ENCODE measurements around the gene ZNF385B.

Gene ZNF385B

DNA sequence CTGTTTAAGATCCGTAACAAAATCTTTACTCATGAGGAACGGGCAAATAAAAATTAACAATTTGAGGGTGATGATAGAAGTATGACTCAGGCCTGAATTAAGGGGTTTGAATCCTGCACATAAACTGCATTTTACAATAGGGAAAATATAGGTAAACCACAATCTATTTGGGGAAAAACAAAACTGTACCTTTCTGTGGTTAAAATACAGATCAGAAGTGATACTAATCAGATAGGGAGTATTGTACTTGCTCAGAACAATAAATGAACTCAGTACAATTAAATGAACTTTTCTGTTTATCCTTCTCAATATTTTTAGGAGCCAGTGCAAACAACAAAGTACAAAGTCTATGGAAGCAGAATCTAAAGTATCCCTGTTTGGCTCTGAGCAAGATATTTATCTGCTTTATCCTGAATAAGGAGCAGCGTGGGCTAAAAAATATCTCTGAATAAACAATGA is 287.3 kb downstream of the ZNF385B start:
- no peak for DNase-seq

DNA sequence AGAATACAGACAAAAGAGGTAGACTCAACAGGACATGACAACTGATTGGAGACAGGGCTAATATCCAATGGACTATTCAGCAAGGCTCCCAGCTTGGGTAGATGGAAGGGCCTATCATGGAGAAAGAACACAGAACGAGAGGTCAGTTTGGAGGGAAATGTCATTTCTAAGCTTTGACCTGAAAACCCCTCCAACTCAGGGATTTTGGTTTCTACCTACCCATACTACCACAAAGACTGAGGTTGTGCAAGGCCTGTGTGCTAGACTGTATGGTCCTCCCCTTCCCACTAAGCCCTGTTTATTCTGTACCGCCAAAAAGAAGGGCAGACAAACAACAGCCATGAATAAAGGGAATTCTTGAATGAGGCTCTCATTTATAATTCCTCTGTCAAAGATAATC is 288.9 kb downstream of the ZNF385B start:
- DNase-seq: no peak

DNA sequence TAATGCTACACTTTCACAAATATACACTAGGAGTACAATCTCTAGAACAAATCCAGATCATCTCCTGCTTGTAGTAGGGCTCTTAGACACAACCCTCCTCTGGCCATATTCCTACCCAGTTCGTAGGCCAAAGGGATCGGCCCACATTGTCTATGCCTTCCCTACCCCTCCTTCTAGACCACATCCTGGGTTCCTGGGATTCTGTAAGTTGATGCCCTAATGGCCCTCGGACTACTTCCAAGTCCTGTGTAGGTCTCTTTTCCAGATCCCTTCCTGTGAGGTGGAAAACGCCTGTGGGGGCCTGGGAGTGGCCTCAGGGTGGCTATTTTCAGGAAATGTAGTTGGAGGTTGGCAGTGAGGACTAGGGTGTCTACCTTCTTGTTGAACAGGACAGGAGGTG is 289.7 kb downstream of the ZNF385B start:
- DNase-seq: no peak

DNA sequence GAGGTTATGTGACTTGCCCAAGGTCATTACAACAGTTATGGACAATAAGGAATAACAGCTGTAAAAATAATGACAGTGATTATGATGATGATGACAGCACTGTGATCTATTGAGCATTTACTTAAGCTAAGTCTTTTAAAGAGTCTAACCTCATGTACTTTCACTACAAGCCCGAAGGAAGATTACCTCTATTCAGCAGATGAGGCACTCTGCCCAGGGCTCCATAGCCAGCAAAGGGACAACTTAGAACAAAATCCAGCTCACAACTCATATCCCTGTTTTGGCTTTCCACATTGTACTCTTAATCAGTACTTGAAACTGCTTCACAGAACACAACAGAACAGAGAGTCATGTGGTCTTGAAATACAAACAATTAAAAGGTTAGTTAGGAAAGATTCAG is 290.2 kb downstream of the ZNF385B start:
- no peak for DNase-seq

DNA sequence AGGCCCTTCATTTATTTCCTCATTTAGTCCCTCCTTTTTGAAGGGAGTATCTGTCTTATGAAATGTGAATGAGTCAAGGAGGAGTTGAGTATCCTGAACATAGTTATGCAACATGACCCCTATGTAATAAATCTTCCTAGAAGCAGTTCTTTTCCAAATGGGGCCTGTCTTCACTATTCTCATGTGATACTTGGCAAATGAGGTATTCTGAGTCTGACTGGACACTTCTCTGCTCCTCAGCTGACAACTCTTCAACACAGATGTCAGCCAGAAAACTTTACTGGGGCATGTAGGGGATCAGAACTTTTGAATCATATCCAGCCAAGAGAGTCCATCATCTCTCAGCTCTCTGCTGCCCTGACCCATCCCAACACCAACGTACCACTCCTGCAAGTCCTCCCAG is 291.6 kb downstream of the ZNF385B start:
- DNase-seq: no peak

DNA sequence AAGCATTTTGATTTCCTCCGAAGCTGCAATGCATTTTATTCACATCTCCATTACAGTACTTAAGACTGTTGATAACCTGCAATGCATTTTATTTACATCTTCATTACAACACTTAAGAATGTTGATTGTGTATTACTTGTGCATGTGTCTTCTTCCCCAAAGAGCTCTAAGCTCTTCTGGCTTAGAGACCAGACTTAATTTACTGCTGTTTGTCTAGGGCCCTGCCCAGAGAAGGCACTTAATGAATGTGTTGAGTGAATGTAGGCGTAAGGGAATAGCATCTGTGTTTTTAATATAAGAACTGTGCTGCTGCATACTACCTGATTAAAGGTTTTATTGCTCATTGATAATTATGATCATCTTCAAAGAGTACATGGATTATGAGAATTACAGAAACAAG is 295.6 kb downstream of the ZNF385B start:
- DNase-seq: no peak

DNA sequence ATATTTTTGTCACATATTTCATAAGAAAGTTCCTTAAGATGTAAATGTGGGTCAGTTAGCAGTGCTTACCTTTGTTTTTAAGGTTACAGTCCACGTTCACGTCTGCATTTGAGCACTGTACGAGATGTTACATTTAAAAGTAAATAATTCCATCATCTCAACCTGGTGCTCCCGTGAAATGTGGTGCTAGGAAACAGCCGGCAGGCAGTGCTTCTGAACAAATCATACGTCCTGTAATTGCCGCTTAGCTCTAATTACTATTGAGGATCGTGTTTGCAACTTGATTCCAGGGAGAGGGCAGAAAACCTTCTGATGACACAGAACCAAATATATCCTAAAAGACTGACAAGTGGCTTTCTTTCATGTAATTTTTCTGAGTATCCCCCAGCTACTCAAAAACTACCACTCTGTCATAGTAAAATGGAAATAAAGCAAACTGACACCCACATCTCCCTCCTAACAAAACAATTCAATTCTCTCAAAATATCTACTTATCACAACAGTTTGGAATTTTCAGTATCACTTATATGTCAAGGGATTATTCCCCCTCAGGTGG is 299.0 kb downstream of the ZNF385B start:
- no peak for DNase-seq

DNA sequence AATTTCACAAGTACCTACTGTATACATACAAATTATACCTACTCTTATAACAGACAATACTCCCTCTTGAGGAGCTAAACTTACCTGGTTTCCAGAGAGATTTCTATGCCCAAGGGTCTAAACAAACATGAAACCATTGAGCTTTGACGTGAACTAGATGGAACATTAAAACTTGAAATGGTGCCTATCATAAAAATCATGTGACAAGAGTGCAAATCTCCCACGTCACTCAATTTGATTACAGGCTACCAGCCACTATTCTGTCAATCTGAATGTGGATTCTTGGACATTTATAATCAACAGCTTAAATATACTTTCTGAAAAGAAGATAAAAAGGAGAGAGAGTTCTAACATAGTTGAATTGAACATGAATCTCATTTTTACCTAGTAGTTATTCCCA is 299.7 kb downstream of the ZNF385B start:
- DNase-seq: no peak

DNA sequence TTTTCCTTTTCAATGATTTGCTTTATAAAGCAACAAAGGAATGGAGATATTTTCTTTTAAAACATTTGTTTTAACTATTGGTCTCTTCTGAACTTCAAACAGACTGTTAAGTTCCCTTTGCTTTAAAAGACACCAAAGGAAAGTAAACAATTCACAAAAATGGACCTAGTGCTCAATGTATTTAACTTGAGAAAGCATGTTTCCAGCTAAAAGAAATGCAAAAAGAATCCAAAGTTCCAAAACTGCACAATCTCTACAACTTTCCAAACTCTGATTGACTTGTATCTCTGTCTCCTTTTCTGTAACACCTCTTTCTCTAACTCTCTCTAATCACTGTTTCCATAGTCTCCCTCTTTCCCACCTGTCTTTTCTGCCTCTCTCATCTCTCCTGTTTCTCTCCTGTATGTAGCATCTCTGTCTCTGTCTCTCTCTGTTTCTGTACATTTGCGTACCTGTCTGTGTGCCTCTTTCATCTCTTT is 301.1 kb downstream of the ZNF385B start:
- no peak for DNase-seq

DNA sequence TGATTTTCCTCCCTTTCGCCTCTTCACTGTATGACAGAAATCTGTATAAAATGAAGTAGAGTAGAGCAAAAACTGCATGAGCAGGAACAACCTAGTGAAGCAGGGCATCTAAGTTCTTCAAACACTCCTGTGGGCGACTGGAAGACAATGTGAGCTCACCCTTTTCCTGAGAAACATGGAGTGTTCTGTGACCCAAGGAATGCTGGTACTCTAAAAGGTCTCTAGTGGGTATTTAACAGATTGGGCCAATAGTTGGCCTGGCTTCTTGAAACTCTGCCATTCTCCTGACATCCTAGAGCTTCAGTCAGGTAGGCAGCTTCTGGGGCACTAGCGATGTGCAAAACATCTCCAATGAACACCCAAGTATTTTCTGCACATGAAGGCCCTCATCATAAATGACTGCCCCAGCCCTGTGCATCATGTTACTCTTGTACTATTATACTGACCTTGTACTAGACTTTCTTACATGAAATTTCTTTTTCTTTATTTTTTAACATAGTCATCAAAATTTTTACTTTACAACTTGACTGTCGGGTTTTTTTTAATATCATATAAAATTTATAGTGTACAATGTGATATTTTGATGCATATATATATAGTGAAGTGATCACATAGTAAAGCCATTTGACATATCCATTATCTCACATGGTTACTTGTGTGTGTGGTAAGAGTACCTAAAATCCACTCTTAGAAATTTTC is 302.2 kb downstream of the ZNF385B start:
- DNase-seq: no peak

DNA sequence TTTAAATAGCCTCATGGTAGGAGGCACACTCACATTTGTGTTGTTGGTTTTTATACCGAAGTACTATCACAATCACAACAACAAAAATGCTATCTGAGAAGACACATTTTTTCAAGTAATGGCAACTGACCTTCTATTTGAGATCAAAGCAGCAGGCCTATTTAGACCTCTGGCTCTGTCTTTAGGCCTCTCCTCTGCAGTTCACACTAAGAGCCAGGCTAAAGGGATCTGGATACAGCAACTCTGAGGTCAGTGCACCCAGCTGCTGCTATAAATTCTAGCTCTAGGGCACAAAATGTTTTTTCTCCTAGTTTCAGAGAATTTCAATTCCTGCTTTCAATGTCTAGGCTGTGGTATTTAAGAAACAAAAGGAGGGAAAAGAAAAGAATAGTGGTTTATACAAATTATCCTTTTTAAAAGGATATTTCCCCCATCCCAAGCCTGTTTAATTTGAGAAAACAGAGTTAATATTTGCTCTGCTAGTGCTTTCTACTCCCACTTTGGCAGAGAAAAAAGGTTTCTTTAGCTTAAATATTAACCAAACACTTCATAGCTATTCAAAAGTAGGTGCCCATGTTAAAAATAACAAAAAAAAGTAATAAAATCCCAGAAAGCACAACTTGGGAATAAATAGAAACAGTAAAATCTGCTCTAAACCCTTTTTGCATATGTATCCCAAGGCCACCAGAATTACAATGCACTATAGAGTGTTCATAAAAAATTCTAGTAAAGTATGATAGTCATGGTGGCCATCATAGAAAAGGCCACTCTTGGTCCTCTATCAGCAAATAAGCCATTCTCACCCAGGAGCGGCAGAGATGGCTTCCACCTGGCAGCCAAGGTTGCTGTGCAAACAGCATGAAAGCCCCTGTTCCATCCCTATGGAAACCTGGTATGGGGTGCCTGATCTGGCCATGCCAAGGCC is 303.1 kb downstream of the ZNF385B start:
- no peak for DNase-seq

DNA sequence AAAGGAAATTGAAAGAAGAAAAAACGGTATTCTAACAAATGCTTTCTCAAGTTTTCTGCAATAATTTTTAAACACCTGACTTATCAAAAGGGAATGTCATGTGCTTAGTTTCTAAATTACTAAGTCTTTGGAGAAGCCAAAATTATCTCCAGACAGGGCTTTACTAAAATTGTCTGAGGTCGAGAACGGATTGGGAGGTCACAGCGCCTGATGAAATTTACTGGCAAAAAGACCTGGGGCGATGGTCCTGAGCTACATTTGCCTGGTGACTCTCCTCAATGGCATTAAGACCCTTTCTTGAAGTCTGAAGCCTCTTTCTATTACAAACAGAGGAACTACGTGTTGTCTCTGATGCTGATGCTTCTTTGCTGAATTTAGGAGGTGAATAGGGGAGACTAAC is 305.0 kb downstream of the ZNF385B start:
- no peak for DNase-seq

DNA sequence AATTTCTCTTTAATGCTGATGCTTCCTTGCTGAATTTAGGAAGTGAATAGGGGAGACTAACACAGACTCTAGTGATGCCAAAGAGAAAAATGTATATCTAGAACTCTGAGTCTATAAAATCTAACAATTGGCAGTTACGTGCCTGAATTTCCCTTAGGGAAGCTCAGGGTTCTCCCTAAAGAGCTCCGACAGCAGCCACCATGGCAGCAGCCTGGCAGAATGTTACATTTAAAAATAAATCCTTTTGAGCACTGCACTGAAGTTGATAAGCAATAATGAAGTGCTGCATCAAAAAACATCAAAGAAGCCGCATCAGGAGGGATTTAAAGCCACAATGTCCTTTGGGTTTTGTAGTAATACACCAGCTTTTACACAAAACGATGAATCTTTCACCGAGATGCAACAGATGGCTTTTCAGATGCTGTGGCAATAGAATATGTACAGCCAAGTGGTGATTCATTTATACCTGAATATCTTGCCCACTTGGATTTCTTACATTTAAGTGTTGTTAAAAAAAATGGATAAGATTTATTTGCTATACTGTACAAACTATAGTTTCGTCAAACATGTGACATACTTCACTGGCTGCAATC is 305.6 kb downstream of the ZNF385B start:
- DNase-seq: no peak

DNA sequence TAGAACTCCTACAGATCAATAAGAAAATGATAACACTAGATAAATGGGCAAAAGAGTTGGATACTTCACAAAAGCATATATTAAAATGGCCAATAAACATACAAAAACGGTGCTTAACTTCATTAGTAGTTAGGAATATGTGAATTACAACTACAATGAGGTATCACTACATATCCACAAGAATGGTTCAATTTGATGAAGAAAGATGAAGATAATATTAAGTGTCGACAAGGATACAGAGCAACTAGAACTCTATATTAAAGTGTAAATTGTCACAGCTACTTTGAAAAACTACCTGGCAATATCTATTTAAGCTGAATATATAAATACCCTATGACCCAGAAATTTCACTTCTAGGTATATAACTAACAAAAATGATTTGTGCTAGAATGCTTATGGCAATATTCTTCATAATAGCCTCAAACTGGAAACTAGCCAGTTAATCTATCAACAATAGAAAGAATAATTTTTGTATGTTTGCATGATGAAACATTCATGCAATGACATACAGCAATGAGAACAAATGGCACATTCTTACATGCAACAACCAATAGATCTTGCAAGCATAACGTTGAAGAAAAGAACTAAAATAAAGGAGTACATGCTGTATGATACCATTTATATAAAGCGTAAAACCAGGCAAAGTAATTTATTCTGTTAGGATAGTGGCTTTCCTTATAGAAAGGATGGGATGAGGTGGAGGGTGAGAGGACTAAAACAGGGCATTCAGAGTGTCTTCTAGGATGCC is 306.6 kb downstream of the ZNF385B start:
- DNase-seq: no peak

DNA sequence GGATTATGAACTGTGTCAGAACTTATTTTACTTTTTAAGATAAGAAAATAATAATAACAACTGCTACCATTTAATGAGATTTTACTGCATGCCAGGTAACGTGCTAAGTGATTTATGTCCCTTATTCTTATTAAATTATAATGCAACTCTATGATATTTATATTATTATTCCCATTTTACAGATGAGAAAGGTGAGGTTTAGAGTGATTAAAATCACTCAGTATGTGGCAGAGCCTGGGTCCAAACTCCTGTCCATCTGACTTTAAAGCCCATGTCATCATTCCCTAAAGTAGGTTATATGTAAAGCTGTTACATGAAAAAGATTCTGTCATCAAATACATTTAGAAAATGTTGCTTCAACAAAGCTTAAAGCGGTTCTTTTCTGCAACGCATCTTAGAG is 308.0 kb downstream of the ZNF385B start:
- DNase-seq: no peak

DNA sequence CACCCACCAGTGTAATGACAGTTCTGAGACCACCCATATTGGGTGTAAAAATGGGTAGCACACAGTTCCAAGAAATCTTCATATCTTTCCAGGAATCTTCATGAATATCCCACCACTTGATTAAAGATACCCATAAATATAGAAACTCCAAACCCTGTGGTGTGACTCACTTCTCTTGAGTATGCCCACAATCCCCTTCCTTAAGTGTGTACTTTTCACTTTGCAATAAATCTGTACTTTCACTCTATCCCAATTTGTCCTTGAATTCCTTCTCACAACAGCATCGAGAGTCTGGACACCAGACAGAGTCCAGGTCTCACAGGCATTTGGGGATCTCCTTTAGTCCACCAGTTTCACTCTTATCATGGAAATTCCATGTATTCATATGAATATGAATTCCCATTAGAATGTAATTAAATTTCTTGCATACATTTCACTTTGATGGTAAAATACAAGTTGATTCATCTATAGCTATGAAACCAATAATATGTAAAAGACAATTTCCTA is 309.8 kb downstream of the ZNF385B start:
- no peak for DNase-seq

DNA sequence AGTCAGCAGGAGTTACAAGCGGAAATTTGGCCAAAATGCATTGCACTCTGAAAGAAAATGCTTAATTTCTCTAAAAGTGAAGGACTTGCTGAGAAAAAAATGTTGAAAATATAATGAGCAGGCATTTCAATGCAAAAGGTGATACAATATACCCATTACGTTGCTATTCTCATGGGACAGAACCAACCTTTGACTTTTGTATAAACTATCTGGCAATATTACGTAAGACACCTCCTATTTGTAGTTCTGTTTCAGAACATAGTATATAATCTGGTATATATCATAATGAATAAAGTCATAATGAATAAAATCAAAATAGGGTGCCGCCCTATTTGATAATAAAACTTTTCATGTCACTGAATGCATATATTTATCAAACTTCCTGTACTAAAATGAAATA is 310.6 kb downstream of the ZNF385B start:
- DNase-seq: no peak

DNA sequence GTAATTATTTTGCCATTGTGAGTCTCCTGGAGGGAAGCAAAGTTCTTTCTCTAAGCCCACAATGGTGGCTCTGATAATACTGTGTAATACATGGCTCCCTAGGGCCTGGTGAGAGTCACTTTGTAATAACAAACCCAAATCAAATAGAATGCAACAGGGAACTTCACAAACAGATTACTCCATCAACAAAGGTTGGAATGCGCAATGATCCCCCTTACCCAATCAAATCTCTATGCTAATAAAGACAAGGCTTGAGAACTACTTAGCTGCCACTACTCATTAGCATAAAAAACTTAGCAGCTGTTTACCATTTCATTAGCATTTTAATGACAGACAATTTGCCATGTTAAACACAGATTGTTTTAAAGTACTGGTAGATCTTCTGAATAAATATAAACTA is 311.2 kb downstream of the ZNF385B start:
- no peak for DNase-seq

DNA sequence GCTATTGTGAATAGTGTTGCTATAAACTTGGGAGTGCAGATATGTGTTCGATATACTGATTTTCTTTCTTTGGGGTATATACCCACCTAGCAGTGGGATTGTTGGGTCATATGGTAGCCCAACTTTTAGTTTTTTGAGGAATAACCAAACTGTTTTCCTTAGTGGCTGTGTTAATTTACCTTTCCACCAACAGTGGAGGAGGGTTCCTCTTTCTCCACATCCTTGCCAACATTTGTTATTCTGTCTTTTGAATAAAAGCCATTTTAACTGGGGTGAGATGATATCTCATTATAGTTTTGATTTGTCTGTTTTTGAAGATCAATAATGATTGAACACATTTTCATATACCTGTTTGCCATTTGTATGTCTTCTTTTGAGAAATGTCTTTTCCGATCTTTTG is 314.8 kb downstream of the ZNF385B start:
- no peak for DNase-seq

DNA sequence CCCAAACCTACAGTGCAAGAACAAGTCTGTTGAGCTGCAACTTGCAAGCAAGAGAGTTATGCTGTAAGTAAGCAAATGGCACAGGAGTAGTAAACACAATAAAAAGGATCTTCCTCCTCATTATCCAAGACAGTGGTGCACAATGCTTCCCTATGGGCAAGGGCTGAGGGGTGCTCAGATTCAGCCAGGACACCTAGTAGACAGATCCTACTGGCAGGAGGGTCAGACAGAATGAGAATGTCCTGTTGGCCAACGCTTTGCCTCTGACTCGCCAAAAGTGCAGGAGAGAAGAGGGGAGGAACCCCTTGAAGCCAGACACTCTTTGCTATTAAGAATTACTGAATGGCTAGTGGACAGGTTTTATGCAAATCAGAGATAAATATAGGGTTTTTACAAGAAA is 316.4 kb downstream of the ZNF385B start:
- no peak for DNase-seq

DNA sequence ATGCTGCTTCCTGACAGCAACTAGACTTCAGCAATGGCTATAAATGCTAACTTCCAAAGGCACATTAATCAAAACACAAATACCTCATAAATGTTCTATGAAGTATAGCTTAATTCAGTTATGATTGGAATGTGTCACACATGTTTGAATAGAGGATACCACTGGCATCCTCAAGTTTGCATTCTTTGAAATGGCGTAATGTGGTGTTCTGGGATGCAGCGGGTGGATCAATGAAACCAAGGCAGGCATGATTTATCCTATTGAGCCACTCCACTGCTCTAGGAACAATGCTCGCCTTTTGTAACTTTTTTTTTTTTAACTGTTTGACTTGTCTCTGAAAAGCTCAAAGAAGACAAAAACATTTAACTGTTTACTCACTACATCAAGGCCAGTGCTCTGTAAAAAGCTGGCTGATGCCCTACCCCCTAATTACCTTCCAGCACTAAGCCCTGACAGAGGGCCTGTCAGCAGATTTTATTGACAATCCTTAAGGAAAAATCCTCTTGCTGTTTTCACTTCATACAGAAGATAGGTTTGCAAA is 318.0 kb downstream of the ZNF385B start:
- no peak for DNase-seq

DNA sequence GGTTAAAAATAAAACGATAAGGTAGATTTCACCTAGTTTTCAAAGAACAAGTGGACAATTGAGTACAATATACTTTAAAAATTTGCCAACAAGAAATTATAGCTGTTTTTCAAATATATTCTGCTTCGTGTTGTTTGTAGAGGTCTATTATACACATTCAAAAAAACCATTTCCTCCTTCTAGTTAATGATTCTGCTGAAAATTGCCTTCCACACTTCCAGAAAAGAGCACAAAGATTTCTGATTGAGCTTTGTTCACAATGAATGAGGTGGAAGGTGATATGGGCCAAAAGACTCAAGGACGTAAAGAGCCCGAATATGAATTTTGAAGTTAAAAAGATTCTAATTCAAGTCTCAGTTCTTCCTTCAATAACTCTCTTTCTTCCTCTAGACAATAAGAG is 319.8 kb downstream of the ZNF385B start:
- DNase-seq: no peak

Measured in left hindlimb (tissue), 1 donor.